Mucosa of stomach (tissue), 1 donor: ENCODE results near the gene CDK5R2.
"Not testable (repeated sequence)": the region's sequence is repeated elsewhere in the genome, so short reads cannot be mapped to it uniquely, and the experiment has no call there.

Experiments
- H3K27me3 ChIP-seq: one replicate; pipeline ENCODE4 v1.7.0; 2013; ENCODE audit warnings: mild to moderate bottlenecking, low read length; ENCODE audit not compliant: control insufficient read depth, insufficient read depth
- H3K36me3 ChIP-seq: one replicate; pipeline ENCODE4 v1.7.0; 2013; ENCODE audit warnings: low read length; ENCODE audit not compliant: control insufficient read depth, insufficient read depth
- H3K4me1 ChIP-seq: one replicate; pipeline ENCODE4 v1.7.0; 2013; ENCODE audit warnings: mild to moderate bottlenecking, low read length; ENCODE audit not compliant: control insufficient read depth, insufficient read depth
- H3K4me3 ChIP-seq: one replicate; pipeline ENCODE4 v1.7.0; 2013; ENCODE audit warnings: low read length
- H3K9ac ChIP-seq: one replicate; pipeline ENCODE4 v1.7.0; 2013; ENCODE audit warnings: mild to moderate bottlenecking, low read length, moderate library complexity
- H3K9me3 ChIP-seq: one replicate; pipeline ENCODE4 v1.7.0; 2013; ENCODE audit warnings: mild to moderate bottlenecking, low read length, moderate library complexity; ENCODE audit not compliant: control insufficient read depth
- donor health status: Pancreatic carcinoma.

CDK5R2 gene

GRCh38 chr2:218959141-218959731 lies at the start of gene CDK5R2:
CDK5R2 (plus strand) TSS chr2:218959666; CDS start chr2:218959821, 155 bp downstream.
- H3K4me3 ChIP-seq, result no peak within 1 kb of the TSS
- H3K27me3 ChIP-seq, result peaks cover 73% of the 10 kb centered on the region
- H3K9me3 ChIP-seq, result no peaks in the 10 kb centered on the region
- H3K4me1 ChIP-seq, result no peaks in the 10 kb centered on the region
- peak within 1 kb of the TSS; percentile 15 for H3K9ac ChIP-seq
- H3K36me3 ChIP-seq, result no peaks in the 10 kb centered on the region

- Histone ChIP-seq H3K4me3 (no peak overlapping the region), H3K27me3 (no peaks in the 10 kb centered on the region), H3K4me1 (peaks cover 8% of the 10 kb centered on the region), H3K9me3 (no peaks in the 10 kb centered on the region), H3K9ac (no peak overlapping the region), H3K36me3 (no peaks in the 10 kb centered on the region)
Observed at GRCh38 chr2:218910741-218911140, 48.7 kb upstream of the CDK5R2 start.

GRCh38 chr2:218920504-218920903 lies 39.0 kb upstream of the CDK5R2 start:
- H3K9me3 ChIP-seq, result no peaks in the 10 kb centered on the region
- peaks cover 6% of the 10 kb centered on the region for H3K27me3 ChIP-seq
- H3K9ac ChIP-seq, result no peak overlapping the region
- H3K4me3 ChIP-seq, result no peak overlapping the region
- H3K36me3 ChIP-seq, result no peaks in the 10 kb centered on the region
- no peaks in the 10 kb centered on the region for H3K4me1 ChIP-seq

GRCh38 chr2:218924757-218925156 lies 34.7 kb upstream of the CDK5R2 start:
- Histone ChIP-seq H3K9ac (no peak overlapping the region), H3K9me3 (no peaks in the 10 kb centered on the region), H3K4me3 (no peak overlapping the region), H3K4me1 (no peaks in the 10 kb centered on the region), H3K36me3 (no peaks in the 10 kb centered on the region), H3K27me3 (peaks cover 4% of the 10 kb centered on the region)

GRCh38 chr2:218925434-218925833 lies 34.0 kb upstream of the CDK5R2 start:
- Histone ChIP-seq H3K36me3 (no peaks in the 10 kb centered on the region), H3K9ac (no peak overlapping the region), H3K9me3 (no peaks in the 10 kb centered on the region), H3K27me3 (peaks cover 4% of the 10 kb centered on the region), H3K4me1 (no peaks in the 10 kb centered on the region), H3K4me3 (no peak overlapping the region)

- Histone ChIP-seq H3K36me3 (no peaks in the 10 kb centered on the region), H3K9ac (no peak overlapping the region), H3K9me3 (no peaks in the 10 kb centered on the region), H3K27me3 (peaks cover 4% of the 10 kb centered on the region), H3K4me3 (no peak overlapping the region), H3K4me1 (no peaks in the 10 kb centered on the region)
Observed at GRCh38 chr2:218927422-218927821, 32.0 kb upstream of the CDK5R2 start.

GRCh38 chr2:218927876-218928275 lies 31.6 kb upstream of the CDK5R2 start:
- Histone ChIP-seq H3K27me3 (peaks cover 4% of the 10 kb centered on the region), H3K9ac (no peak overlapping the region), H3K36me3 (no peaks in the 10 kb centered on the region), H3K4me3 (no peak overlapping the region), H3K4me1 (no peaks in the 10 kb centered on the region), H3K9me3 (no peaks in the 10 kb centered on the region)

- not testable (repeated sequence) for H3K9ac ChIP-seq
Observed at GRCh38 chr2:218930488-218930887, 29.0 kb upstream of the CDK5R2 start.

GRCh38 chr2:218931751-218932150 lies 27.7 kb upstream of the CDK5R2 start:
- H3K4me3 ChIP-seq, H3K27me3 ChIP-seq, H3K9me3 ChIP-seq, H3K9ac ChIP-seq, H3K36me3 ChIP-seq, H3K4me1 ChIP-seq: not testable (repeated sequence)

More at GRCh38 chr2:218930488-218930887, 29.0 kb upstream of the CDK5R2 start:
- H3K9me3 ChIP-seq, H3K4me1 ChIP-seq, H3K36me3 ChIP-seq, H3K27me3 ChIP-seq, H3K4me3 ChIP-seq: not testable (repeated sequence)

- Histone ChIP-seq H3K36me3 (no peaks in the 10 kb centered on the region), H3K4me3 (no peak overlapping the region), H3K27me3 (peaks cover 9% of the 10 kb centered on the region), H3K9ac (no peak overlapping the region), H3K9me3 (no peaks in the 10 kb centered on the region), H3K4me1 (no peaks in the 10 kb centered on the region)
Observed at GRCh38 chr2:218944759-218945404, 14.6 kb upstream of the CDK5R2 start.

GRCh38 chr2:218946621-218947020 lies 12.8 kb upstream of the CDK5R2 start:
- H3K27me3 ChIP-seq, result peaks cover 13% of the 10 kb centered on the region
- no peaks in the 10 kb centered on the region for H3K36me3 ChIP-seq
- no peaks in the 10 kb centered on the region for H3K4me1 ChIP-seq
- H3K9me3 ChIP-seq, result no peaks in the 10 kb centered on the region
- no peak overlapping the region for H3K4me3 ChIP-seq
- no peak overlapping the region for H3K9ac ChIP-seq

- no peak overlapping the region for H3K9ac ChIP-seq
- H3K4me1 ChIP-seq, result no peaks in the 10 kb centered on the region
- H3K9me3 ChIP-seq, result no peaks in the 10 kb centered on the region
- no peaks in the 10 kb centered on the region for H3K36me3 ChIP-seq
- peaks cover 14% of the 10 kb centered on the region for H3K27me3 ChIP-seq
- no peak overlapping the region for H3K4me3 ChIP-seq
Observed at GRCh38 chr2:218952160-218952559, 7.3 kb upstream of the CDK5R2 start.
